Measurements from ENCODE around the gene ATP5F1E. TPM values are rescaled to one million over a fixed set of nuclear protein-coding genes. Genes with fewer than 3 reads are reported as not detected.
A peak's percentile ranks its signal among the peaks of the same experiment; 100 is the strongest.

The ATP5F1E gene
- total RNA-seq, 1 donor from 2014 or later: 33.8 TPM

DNA sequence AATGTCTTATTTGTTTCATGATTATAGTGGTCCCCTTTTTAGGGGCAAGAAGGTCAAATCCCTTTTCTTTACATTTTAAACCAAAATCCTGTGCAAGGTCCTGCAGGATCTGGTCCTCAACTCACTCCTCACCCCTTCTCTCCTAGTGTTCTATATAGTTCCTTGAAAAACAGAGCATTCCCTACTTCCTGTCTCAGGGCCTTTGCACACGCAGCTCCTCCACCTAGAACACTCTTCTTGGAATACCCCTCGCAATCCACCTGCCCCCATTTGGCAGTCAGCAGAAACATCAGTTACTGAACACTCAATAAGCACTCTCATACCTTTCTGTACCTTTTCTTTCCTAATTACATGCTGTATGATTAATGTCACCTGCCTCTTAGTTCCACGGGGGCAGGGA is 3.2 kb upstream of the ATP5F1E start:
- DNase-seq (ENCODE audit: low read depth): no peak
- Histone ChIP-seq H3K36me3 (ENCODE audit: control insufficient read depth, insufficient read depth, low read length) (no peaks in the 10 kb centered on the region), H3K4me3 (ENCODE audit: low read depth, low read length) (no peak overlapping the region), H3K27me3 (ENCODE audit: control insufficient read depth, insufficient read depth, low read length) (no peaks in the 10 kb centered on the region)
- TF ChIP-seq, protein P1, sequence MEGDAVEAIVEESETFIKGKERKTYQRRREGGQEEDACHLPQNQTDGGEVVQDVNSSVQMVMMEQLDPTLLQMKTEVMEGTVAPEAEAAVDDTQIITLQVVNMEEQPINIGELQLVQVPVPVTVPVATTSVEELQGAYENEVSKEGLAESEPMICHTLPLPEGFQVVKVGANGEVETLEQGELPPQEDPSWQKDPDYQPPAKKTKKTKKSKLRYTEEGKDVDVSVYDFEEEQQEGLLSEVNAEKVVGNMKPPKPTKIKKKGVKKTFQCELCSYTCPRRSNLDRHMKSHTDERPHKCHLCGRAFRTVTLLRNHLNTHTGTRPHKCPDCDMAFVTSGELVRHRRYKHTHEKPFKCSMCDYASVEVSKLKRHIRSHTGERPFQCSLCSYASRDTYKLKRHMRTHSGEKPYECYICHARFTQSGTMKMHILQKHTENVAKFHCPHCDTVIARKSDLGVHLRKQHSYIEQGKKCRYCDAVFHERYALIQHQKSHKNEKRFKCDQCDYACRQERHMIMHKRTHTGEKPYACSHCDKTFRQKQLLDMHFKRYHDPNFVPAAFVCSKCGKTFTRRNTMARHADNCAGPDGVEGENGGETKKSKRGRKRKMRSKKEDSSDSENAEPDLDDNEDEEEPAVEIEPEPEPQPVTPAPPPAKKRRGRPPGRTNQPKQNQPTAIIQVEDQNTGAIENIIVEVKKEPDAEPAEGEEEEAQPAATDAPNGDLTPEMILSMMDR (IDR thresholded peaks at IDR 0.05; ENCODE audit: insufficient read depth, low read length, poor library complexity, severe bottlenecking): no peak

DNA sequence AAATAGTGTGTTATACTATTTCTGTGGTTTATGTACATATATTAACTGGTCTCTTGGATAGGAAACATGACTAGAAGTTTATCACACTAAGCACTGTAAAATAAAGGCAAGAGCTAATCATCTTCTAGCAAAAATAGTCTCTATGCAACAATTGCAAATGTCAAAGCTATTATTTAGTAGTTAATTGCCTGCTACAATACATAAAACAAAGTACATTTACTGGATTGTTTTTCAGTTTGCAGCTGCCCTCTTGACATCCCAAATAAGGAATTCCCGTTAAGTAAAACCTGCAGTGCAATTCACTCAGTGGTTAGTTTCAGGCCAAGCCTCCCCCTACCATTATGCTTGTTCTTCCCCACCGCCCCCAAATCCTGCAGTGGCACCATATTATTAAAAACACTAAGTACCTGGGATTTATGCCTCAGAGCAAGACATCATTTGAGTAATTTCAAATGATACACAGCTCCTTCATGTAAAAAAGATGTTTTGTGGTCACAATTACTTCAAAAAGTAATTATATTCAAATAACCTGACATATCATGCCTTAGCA is 1.6 kb upstream of the ATP5F1E start:
- no peaks in the 10 kb centered on the region for H3K27me3 ChIP-seq (ENCODE audit: control insufficient read depth, insufficient read depth, low read length)
- H3K4me3 ChIP-seq (ENCODE audit: low read depth, low read length): no peak overlapping the region
- TF ChIP-seq, protein P1 (IDR thresholded peaks at IDR 0.05; ENCODE audit: insufficient read depth, low read length, poor library complexity, severe bottlenecking): no peak
- no peak for DNase-seq (ENCODE audit: low read depth)
- H3K36me3 ChIP-seq (ENCODE audit: control insufficient read depth, insufficient read depth, low read length): no peaks in the 10 kb centered on the region

DNA sequence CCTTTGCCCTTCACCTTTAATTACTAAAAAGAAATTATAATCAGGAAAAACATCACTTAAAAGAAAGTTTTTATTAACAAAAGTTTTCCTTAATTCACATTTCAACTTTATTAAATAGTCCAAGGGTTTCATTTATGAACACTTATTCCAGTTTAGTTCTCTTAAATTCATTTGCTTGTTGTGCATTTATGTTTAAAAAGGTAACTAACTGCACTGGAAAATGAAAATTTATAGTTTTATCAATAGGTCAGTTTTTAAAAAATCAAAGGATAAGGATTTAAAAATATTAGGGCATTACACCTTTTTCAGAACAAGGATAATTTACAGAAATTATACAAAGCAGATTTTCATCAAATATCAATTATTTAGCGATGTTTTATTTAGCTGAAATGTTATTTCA is 958 bp upstream of the ATP5F1E start:
- H3K27me3 ChIP-seq (ENCODE audit: control insufficient read depth, insufficient read depth, low read length): no peaks in the 10 kb centered on the region
- DNase-seq (ENCODE audit: low read depth): no peak
- no peak overlapping the region for H3K4me3 ChIP-seq (ENCODE audit: low read depth, low read length)
- TF ChIP-seq, protein P1 (IDR thresholded peaks at IDR 0.05; ENCODE audit: insufficient read depth, low read length, poor library complexity, severe bottlenecking): no peak
- no peaks in the 10 kb centered on the region for H3K36me3 ChIP-seq (ENCODE audit: control insufficient read depth, insufficient read depth, low read length)

DNA sequence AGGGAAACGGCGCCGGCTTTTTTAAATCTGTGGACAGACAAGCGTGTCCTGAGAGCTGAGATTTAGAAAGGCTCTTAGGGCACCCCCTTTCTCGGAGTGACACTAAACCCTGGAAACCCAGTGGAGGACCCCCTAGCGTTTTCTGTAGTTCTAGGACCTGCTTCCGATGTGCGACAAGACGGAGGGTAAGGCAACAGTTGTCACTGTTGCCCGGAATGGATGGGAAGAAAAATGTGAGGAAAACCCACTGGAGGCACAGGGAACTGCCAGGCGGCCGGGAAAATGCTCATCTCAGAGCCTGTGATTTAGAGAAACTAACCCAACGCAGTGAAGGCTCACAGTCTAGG is 551 bp upstream of the ATP5F1E start:
- Histone ChIP-seq H3K36me3 (ENCODE audit: control insufficient read depth, insufficient read depth, low read length) (no peaks in the 10 kb centered on the region), H3K4me3 (ENCODE audit: low read depth, low read length) (peak overlapping the region; percentile 61), H3K27me3 (ENCODE audit: control insufficient read depth, insufficient read depth, low read length) (no peaks in the 10 kb centered on the region)
- DNase-seq (ENCODE audit: low read depth): no peak
- TF ChIP-seq, protein P1 (IDR thresholded peaks at IDR 0.05; ENCODE audit: insufficient read depth, low read length, poor library complexity, severe bottlenecking): peak; percentile 14

DNA sequence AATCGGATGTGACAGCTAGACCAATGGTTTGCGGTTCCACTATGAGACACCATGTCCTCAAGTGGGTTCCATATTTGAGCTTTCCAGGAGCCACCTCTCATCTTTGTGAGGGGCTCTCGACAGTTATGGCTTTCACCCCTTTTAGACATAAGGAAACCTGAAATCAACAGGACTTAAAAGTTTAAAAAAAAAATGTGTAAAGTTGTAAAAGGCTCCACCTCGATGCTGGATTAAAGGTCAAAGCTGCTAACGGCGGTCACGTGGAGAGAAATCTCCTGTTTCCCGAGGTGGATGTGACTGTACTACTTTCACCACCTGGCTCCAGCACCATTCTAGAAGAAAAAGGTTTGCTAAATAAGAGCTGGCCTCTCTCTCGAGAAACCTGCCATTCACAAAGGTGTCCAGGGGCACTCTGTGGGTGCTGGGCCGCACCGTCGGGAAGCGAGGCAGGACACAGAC is 542 bp downstream of the ATP5F1E start:
- Histone ChIP-seq H3K4me3 (ENCODE audit: low read depth, low read length) (peak overlapping the region; percentile 97), H3K36me3 (ENCODE audit: control insufficient read depth, insufficient read depth, low read length) (no peaks in the 10 kb centered on the region), H3K27me3 (ENCODE audit: control insufficient read depth, insufficient read depth, low read length) (no peaks in the 10 kb centered on the region)
- DNase-seq (ENCODE audit: low read depth): no peak
- TF ChIP-seq, protein P1 (IDR thresholded peaks at IDR 0.05; ENCODE audit: insufficient read depth, low read length, poor library complexity, severe bottlenecking): no peak

DNA sequence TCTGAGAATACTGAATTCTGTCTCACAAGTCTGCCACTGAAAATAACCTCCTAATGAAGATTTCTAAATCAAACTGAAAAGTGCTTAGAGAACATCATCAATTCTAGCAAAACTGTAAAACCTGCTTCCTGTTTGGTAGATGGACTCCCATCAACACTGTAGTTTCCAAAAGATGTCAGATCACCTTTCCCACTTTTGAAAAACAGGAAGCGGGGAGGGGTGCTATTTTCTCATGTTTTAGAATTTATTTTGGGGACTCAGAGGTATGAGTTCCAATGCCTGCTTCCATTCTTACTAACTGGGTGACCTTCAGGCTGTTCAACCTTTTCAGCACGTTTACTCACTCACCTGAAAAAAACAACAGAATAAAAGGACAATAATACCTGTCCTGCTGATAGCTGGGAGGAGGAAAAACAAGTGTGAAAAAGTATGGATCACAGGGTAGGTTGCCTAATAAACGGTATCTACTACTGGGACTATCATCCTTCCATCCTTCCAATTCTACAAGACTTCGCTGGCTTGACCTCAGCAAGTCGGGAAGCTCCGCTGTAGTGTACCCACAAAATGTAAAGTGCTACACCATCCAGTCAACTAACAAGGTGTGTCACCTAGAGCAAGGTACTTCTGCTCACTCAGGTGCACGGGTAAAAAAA is 1.1 kb downstream of the ATP5F1E start:
- TF ChIP-seq, protein P1 (IDR thresholded peaks at IDR 0.05; ENCODE audit: insufficient read depth, low read length, poor library complexity, severe bottlenecking): no peak
- no peaks in the 10 kb centered on the region for H3K36me3 ChIP-seq (ENCODE audit: control insufficient read depth, insufficient read depth, low read length)
- DNase-seq (ENCODE audit: low read depth): no peak
- H3K4me3 ChIP-seq (ENCODE audit: low read depth, low read length): peak overlapping the region; percentile 97
- no peaks in the 10 kb centered on the region for H3K27me3 ChIP-seq (ENCODE audit: control insufficient read depth, insufficient read depth, low read length)
